PC-3 (cell line): ENCODE results near the gene PBRM1.

Experiments
- CTCF ChIP-seq: fragments of 300-600 bp; sonication (generic); conservative IDR thresholded peaks from 2 replicates; pipeline ENCODE4 v1.5.1; 2017; ENCODE audit warnings: antibody characterized with exemption, low read depth, mild to moderate bottlenecking, low read length
- EZH2 ChIP-seq: fragments of 300-600 bp; sonication (generic); IDR thresholded peaks from one replicate; pipeline ENCODE4 v1.6.1; 2017; ENCODE audit warnings: antibody characterized with exemption, mild to moderate bottlenecking, low read length; ENCODE audit not compliant: unreplicated experiment

- TF ChIP-seq CTCF (no peak), EZH2 (no peak)
These were observed 165.5 kb downstream of the PBRM1 start for GRCh38 chr3:52520141-52520667.
